LNCaP clone FGC (cell line): ENCODE results near the gene STXBP1.

Experiments
- DNase-seq: peaks from one replicate; pipeline ENCODE4 v3.0.0-alpha.2; 2011; ENCODE audit warnings: low read depth
- H3K4me3 ChIP-seq: 2 replicates; pipeline ENCODE4 v1.5.1; 2011; ENCODE audit warnings: mild to moderate bottlenecking, low read depth, low read length, control low read depth
- TF ChIP-seq, protein P1 (sequence below): IDR thresholded peaks from 2 replicates; pipeline ENCODE4 v1.5.1; 2012; ENCODE audit warnings: mild to moderate bottlenecking; ENCODE audit not compliant: control insufficient read depth, insufficient read depth; ENCODE audit errors: extremely low read depth

Gene STXBP1

DNA sequence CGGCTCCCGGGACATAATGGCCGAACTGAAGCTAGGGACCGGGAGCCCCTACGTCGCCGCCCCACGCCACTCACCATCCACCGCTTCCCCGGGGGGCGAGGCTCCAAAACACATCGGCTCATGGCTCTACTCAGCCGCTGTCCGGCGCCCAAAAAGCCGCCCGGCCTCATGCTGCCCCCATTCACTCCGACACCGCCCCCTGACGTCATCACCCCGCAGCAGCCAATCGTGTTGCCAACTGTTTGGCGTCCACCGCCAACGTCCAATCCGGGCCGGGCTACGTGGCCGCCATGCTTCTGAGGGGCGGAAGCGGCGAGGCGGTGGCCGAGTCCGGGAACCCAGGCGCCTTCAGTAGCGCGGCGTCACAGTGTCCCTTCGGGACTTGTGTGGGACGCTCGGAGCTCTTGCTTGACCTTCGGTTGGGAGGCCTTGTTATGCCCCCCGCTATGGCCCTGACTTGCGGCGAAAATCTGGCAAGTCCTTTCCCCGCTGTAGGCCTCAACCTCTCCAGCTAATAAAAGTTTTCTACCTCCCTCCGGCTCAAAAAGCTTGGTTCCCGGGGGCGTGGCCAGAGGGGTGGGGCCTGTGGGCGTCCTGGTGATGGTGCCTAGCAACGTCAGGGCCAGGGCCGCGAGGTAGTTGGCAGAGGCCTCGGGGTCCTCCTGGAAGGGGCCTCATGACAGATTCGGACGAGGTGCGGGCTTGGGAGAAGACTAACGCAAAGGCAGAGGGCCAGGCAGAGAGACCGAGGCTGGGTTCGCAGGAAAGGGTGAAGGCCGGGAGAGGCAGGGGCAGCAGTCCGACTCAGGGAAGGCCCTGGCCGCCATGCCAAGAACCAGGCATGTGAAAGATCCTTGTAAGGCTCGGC, 103.6 kb downstream of the STXBP1 start, which contains the start of the genes PTRH1 and TTC16:
TSS of gene PTRH1 (minus strand) at position 194 of the 868 bp plus-strand sequence. CDS start at position 170, 24 bp downstream.
TSS of gene TTC16 (plus strand) at position 610 of the 868 bp plus-strand sequence. CDS start at position 677, 67 bp downstream.
- peak; percentile 80 for DNase-seq
- TF ChIP-seq, protein P1, sequence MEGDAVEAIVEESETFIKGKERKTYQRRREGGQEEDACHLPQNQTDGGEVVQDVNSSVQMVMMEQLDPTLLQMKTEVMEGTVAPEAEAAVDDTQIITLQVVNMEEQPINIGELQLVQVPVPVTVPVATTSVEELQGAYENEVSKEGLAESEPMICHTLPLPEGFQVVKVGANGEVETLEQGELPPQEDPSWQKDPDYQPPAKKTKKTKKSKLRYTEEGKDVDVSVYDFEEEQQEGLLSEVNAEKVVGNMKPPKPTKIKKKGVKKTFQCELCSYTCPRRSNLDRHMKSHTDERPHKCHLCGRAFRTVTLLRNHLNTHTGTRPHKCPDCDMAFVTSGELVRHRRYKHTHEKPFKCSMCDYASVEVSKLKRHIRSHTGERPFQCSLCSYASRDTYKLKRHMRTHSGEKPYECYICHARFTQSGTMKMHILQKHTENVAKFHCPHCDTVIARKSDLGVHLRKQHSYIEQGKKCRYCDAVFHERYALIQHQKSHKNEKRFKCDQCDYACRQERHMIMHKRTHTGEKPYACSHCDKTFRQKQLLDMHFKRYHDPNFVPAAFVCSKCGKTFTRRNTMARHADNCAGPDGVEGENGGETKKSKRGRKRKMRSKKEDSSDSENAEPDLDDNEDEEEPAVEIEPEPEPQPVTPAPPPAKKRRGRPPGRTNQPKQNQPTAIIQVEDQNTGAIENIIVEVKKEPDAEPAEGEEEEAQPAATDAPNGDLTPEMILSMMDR: no peak
- H3K4me3 ChIP-seq: peak within 1 kb of the TSS; percentile 97

DNA sequence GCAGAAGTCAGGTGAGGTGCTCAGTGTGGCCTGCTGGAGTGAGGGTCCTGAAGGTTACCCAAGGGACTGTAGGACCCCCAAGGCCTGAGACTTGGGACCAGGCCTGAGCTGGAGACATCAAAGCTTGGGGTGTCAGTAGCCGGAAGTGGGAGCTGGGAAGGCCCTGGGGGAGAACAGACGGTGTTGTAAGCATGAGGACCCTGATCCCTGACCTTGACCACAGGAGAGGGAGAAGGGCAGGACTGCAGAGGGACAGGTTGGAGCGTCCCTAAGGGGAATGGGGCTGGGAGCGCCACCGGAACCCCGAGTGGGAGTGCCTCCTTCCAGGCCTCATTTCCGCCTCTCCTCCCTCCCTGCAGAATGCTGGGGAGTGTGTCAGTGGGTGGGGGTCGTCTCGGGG, 104.3 kb downstream of the STXBP1 start:
- TF ChIP-seq, protein P1: no peak
- DNase-seq: no peak
- H3K4me3 ChIP-seq: peak overlapping the region; percentile 97

DNA sequence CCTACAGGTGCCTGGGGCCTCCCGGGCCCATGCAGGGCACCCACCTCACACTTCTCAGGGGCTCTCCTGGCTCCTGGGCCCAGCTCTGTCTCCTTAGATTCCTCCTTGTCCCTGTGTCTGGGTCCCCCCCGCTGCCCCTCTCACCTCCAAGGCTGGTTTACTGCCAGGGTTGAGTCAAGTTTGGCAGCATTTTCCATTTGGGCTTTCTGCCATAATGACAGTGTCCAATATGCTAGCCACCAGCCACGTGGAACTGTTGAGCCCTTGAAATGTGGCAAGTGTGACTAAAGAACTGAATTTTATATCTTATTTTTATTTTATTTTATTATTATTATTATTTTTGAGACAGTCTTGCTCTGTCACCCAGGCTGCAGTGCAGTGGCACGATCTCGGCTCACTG, 105.7 kb downstream of the STXBP1 start:
- TF ChIP-seq, protein P1: no peak
- no peak for DNase-seq
- no peak overlapping the region for H3K4me3 ChIP-seq

DNA sequence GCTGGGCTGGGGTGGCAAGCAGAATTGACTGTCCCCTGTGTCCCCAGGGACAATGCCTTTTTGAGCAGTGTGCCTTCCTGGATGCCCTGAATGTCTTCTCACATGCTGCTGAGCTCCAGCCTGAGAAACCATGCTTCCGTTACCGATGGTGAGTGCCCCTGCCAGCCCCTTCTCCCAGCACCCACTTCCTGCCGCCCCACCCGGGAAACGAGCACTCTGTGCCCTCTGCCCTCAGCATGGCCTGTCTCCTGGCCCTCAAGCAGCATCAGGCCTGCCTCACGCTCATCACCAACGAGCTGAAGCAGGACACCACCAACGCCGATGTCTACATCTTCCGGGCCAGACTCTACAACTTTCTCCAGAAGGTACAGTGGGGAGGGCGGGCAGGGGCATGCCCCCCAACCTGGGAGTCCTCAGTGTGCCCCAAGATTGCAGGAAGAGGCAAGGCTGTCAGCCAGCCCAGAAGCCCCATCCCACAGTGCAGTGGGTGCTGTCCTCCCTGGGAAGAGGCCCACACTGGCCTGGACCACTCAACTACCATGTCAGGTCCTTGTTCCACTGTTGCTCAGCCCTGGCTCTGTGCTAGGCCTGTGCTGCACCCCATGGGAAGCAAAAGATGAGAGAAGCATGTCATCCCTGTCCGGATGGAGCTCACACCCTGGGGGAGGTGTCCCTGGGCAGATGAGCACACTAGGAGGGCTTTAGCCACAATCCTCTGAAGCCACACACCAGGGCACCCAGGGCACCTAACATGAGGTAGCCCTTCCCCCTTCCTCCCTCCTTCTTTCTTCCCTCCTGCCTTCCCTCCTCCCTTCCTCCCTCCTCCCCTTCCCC, 108.2 kb downstream of the STXBP1 start:
- DNase-seq: no peak
- no peak overlapping the region for H3K4me3 ChIP-seq
- TF ChIP-seq, protein P1: no peak

DNA sequence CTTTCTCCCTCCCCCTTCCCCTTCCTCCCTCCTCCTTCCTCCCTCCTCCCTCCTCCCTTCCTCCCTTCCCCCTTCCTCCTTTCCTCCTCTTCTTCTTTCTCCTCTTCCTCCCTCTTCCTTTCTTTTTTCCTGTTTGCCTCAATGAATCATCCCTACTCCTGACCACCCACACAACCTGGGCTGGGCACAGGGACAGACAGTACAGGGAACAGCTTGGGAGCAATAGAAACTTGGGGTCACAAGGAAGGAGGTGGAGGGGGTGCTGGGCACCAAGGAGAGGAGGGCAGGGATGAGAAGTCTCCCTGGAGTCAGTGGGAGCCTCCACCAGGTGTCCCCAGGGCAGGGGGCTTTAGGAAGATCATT, 108.8 kb downstream of the STXBP1 start:
- H3K4me3 ChIP-seq: no peak overlapping the region
- TF ChIP-seq, protein P1: no peak
- DNase-seq: no peak

DNA sequence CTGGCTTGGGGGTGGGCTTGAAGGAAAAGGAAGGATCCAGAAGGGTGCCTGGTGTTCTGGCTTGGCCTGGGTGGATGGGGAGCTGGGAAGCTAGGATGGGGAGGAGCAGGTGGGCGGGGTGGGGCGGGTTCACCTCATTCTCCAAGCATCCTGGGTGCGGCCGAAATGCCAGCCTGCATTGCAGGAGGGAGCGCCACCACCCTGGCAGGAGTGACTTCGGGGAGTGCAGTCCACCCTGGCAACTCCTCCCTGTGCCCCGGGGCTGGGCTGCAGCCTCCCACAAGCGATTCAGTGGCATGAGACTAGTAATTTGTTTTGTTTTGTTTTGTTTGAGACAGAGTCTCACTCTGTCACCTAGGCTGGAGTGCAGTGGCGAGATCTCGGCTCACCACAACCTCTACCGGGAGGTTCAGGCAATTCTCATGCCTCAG, 109.3 kb downstream of the STXBP1 start:
- H3K4me3 ChIP-seq: no peak overlapping the region
- DNase-seq: no peak
- TF ChIP-seq, protein P1: no peak
